ENCODE results near the gene FAM76A.

DNA sequence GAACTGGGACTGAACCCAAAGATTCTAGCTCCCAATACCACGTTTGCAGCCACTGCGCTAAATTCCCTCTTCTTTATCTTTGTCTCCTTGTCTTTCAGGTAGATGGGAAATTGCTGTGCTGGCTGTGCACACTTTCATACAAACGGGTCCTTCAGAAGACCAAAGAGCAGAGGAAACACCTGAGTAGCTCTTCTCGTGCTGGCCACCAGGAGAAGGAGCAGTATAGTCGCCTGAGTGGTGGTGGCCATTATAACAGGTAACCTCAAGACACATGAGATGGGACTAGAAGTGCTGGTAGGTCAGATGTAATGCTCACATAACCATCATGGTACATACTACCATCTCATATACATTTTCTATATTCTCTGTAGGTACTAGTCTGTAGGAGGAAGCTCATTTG, 18.8 kb downstream of the FAM76A start:
- TF ChIP-seq CTCF (optimal IDR thresholded peaks at IDR 0.05 in 1 of 3, IDR thresholded peaks at IDR 0.05 in 1 of 3, conservative IDR thresholded peaks at IDR 0.05 in 1 of 3; ENCODE audit: extremely low read depth in 1 of 3, insufficient read depth in 2 of 3, low read length in 3 of 3) (no peak), EZH2 (IDR thresholded peaks at IDR 0.05; ENCODE audit: low read length) (no peak)
